NCI-H82 treated with DMSO at 0.1 percent for 48 hours (cell line): Measurements from ENCODE around the gene CBFA2T3.

Source experiments
- DNase-seq: peaks from one replicate; lab custom pipeline; 2025; ENCODE audit not compliant: unreplicated experiment; lab: John Stamatoyannopoulos, UW

The CBFA2T3 gene

DNA sequence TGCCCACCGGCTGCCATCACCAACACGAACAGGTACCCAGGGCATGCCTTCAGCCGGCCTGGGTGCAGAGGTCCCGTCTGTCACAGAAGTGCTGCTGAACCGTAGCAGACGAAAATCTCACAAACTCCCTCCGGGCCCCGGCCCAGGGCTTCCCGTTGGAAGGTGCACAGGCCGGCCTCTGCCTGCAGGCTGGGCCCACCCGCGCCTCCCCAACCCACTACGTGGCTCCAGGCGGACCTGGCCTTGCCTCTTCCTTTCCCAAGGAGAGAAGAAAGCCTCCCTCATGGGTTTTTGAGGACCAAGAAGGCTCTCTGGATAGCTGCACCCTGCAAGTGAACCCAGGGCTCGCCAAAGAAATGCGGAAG, 65.1 kb downstream of the CBFA2T3 start:
- no peak for DNase-seq

DNA sequence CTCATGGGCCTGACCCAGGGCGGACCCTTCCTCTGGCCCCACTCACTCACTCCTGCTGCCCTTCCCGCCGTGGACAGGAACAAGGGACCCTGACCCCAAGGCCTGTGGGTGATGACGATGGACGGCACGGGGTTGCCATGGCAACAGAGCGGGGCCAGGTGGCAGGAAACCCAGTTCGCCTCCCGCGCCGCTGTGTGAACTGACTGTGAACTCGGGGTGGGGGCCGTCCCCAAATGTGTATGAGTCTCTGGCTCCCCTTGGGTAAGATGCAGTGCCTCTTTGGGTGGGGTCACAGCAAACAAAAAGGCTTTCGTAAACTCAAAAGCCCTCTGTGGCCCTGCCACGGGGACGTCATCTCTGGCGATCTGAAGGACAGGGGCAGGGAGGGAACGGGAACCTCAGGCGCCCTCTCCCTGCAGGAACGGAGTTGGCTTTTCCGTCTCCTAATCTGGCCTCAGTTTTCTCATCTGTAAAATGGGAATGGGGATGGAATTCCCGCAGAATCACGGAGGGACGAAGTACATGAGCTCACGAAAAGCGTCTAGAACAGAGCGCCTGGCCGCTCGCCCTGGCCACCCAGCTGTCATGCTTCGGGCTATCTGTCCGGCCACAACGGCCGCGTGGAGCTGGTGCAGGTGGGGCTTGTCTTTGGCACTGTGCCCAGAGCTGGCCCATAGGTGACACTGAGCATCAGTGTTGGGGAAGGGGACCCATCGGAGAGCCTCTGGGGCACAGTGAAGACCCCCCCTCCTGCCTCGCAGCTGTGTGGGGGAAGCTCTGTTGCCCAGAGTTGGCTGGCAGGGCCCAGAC, 65.7 kb downstream of the CBFA2T3 start:
- no peak for DNase-seq

DNA sequence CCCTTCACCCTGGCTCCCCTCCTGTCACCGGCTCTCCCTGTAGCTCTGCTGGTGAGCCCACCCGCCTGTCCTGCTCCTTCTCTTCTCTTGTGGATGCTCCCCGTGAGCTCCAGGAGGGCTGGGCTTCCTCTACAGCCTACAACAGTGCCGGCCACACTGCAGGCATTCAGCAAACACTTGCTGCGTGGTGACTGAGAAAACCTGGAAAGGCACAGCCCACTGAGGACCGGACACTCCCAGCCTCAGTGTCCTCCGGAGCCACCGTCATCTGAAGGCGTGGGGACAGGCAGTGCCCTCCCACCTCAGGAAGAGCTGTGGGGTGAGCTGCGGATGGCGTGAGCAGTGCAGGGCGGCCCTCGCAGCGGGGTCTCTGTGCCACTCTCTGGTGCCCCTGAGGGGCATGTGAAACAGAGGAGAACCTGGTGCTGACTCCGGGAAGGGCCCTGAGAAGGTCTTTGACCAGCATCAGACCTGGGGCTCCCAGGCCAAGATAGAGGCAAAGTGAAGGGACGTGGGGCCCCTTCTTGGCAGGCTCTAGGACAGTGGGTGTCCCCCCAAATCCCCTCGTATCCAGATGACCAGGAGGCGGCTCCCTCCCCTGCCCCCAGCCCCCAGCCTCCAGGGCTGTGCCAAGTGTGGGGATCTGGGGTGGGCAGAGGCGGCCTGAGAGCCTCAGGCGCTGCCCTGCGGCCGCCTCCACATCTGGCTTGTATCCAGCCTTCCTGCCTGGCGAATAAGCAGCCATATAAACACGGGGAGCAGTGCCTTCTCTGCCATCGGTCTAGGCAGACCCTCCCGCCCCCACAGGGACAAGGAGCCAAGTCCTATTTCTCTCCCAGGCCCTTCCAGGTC, 66.5 kb downstream of the CBFA2T3 start:
- no peak for DNase-seq

DNA sequence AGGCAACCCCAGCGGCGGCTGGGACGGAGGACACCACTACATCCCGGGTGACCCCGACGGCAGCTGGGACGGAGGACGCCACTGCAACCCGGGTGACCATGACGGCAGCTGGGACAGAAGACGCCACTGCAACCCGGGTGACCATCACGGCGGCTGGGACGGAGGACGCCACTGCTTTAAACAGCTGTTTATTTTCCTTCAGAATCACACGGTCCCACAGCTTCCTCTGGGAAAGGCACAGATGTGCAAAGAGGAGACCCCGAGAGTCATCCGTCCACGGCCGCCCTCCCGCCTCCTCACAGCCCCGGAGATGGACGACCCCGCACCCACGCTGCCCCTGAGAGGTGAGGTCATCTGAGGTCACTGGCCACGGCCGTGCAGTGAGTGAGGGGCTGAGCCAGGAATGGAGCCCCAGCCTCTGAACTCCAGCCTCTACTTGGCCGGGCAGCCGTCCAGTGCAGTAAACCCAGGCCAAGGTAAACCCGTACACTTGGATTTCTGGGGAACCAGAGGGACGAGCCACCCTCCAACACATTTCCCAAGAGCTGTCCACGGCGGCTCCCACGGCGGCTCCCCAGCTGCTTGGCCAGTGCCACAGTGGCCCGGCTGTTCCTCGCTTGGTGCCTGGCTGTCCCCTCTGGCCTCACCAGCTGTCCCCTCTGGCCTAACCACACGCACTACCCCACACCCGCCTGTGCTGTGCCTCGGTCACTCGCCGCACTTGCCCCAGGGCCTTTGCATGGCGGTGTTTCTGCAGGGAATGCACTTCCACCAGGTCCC, 67.4 kb downstream of the CBFA2T3 start:
- DNase-seq: no peak

DNA sequence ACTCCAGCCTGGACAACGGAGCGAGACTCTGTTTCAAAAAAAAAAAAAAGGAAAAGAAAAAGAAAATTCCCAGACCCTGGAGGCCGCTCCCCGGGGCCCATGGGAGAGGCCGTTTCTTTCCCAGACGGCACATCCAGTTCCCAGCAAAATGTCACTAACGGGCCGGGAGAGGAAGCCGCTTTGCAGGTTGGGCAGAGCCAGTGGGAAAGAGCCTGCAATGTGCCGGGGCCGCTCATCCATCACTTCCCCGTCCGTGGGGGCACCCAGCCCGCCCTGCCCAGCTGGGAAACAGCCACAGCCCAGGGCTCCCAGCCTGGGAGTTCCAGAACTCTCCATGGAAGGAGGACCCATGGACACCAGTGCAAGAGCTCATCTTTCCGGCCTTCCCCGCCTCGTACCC, 68.7 kb downstream of the CBFA2T3 start:
- no peak for DNase-seq

DNA sequence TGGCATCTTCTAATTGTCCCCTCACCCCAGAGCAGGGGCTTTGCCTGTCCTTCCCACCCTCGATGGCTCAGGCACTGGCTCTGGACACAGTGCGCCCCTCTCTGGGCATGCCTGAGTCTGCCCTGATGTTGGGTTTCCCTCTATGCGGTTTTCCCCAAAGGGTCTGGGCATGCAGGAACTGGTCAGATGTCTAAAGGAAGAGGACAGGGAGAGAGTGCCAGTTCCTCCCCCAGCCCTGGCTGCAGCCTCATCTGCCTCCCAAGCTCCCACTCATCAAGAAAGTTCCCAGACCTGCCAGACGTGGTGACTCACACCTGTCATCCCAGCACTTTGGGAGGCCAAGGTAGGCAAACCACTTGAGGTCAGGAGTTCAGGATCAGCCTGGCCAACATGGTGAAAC, 69.2 kb downstream of the CBFA2T3 start:
- no peak for DNase-seq

DNA sequence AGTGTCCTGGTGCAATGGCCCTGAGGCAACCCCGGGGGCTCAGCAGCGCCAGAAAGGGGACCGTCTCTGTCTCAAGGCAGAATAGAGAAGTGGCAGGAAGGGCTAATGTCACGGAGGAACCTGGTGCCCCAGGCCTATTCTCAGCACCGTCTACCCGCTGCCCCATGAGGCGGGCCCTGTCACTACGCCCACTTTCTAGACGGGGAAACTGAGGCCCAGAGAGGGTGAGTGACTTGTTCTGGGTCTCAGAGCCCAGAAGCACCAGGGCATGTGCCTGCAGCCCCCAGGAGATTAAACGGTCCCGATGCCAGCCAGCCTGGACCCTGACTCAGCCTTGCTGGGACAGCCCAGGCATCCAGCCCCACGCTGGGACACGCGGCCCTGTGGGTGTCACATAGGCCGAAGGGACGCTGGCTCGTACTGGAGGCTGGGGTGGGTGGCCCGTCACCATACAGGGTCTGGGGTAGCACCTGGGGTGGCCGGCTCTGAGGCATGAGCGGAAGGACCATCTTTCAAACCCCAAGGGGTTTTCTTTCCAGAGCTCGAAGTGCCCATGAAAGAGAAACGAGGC, 70.4 kb downstream of the CBFA2T3 start:
- DNase-seq: no peak

DNA sequence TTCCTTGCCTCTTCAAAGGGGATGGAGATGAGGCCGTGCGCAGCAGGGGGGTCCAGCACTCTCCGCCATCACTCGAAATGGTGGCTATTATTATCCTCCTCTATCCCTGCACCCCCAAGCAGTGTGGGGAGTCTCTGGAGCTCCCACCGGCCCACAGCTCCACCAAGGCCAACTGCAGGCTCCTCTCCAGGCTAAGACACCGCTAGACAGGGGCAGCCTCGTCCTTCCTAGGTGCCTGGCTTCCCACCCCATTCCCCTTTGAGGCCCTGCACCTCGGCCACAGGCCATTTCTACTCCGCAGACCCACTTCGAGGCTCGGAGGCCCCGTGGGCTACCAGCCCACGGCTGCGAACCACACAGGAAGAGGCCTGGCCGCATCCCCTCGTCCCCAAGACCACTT, 71.0 kb downstream of the CBFA2T3 start:
- no peak for DNase-seq

DNA sequence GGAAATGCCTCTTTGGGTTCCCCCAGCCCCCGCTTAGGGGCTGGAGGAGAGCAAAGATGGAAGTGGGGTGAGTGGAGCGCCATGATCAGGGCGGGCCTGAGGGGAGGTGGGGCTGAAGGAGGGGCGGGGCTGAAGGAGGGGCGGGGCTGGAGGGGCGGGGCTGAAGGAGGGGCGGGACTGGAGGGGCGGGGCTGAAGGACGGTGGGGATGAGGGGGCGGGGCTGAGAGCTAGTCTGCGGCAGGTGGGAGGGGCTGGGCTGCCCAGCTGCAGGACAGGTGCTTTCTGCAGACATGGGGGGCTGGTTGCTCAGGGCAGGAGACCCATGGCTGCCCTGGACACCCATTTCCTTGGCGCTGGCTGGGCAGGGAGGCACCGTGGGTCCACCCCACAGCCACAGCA, 71.4 kb downstream of the CBFA2T3 start:
- DNase-seq: no peak

DNA sequence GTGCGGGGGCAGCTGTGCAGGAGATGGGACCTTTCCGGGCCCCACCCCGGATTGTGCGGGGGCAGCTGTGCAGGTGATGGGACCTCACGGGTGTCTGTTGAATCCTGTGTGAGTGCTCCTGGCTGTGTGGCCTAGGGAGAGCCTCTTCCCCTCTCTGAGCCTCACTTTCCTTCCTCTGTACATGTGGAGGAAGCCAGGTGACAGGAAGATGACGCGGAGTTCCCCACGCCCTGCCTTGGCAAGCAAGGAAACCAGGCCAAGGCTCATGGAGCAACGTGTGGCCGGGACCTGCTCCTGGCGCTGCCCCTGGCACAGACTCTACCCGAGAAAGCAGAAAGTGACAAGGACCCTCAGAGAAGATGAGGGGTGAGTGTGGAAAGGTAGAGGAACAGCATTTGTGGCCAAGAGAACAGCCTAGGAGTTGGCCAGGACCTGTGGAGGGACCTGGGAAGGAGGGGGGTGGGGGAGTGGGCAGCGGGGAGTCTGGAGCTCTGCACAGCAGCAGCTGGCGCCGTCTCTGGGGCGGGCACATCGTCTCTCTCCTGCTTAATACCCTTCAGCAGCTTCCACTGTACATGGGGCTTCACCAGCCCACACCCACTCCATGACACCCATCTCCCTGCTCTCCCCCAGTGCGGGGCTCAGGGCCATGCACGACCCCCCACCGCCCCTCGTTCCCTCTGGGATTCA, 72.2 kb downstream of the CBFA2T3 start:
- no peak for DNase-seq

DNA sequence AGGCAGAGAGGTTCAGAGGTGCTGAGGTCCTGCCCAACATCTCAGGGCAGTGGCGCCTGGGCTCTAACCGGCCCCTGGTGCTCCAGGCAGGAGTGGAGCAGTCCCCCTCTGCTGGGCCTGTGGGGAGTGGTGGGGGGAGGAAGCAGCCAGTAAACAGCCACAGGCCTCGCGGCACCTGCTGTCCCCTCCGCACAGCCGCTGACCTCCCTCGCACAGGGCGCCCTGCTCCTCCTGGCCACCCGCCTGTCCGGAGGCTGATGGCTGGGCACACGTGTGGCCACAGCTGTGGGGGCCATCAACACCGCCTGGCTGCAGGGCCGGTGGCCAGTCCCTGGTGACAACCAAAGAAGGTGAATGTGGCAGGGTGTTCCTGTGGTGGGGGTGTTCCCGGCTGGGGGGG, 73.7 kb downstream of the CBFA2T3 start:
- no peak for DNase-seq

DNA sequence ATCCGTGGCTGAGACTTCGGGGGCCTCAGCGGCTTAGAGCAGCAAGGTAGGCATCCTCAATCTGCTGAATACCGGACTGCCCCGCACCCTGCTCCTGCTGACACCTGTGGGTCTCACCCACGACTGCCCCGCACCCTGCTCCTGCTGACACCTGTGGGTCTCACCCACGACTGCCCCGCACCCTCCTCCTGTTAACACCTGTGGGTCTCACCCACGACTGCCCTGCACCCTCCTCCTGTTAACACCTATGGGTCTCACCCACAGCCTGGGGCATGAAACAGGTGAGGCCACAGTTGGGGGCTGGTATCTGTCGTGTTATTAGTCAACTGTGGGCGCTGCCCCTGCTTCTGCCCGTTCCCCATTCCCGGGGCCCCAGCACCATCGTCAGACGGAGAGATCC, 74.3 kb downstream of the CBFA2T3 start:
- no peak for DNase-seq

DNA sequence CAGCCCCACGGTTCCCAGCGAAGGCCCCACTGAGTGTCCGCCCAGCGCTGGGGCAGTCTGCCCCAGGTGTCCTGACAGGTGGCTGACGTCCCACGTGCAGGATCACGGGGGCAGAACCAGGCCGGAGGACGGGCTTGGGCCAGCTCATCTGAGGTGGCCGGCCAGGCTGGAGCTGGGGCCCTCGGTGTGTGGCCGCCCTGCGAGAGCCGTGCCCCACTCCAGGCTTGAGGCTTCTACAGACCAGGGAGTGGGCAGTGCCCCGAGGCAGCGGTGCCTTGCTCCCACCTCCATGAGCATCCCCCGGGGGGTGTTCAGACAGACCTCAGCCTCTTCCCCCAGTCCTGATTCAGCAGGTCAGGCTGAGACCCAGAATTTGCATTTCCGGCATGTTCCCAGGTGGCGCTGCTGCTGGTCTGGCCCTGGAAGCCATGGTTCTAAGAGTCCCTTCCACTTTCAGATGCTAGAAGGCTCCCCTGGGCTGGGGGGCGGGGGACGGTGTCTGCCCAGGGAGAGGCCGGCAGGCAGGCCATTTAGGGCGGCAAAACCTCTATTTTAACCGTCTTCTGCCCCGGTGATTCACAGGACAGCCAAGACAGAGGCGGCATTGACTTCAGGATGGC, 75.2 kb downstream of the CBFA2T3 start:
- no peak for DNase-seq

DNA sequence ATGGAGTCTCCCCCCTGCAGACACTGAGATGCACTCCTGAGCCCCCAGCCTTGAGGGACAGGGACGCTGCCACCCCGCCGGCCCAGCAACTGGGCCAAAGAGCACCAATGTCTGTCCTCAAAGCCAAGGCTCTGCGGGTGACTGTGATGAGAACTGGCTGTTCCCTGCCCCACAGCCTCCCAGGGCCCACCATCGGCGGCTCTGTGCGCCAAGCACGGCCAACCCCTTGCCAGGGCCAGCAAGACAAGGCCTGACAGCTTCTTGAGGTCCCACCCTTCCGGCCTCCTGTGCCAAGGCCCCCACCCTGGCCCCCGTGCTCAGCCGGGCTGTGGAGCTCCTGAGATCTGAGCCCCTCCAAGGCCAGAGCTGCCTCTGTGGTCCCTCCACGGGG, 76.3 kb downstream of the CBFA2T3 start:
- DNase-seq: no peak

DNA sequence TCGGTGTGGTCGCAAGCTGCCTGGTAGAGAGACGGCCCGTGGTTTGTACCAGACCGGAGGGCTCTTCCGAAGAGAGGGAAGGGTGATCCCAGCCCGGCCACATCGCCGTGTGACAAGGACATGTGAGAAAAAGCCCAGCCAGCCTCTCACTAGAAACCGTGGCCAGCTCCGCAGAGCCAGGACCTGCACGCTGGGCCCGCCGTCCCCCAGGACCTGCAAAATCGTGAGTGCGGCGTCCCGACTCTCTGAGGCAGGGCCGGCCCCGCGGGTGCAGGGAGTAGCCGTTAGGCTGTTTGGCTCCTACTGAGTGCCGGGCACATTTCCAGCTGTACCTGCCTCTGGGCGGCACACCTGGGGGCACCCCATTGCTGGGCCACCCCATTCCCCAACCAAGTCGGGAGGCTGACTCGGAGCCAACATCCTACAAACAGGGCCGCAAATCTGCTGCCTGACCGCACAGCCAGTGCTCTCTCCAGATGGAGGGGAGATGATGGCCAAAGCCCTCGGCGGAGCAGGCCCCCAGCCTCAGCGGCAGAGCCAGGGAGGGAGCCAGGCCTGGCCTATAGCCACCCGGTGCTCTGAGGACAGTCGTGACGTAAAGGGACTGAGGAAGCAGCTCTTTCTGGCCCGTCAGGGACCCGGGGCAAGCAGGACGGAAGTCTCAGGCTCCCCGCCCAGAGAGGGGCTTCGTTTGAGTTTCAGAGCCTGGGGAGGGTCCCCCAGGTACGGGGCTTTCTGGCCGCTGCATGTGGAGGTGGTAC, 76.9 kb downstream of the CBFA2T3 start:
- DNase-seq: no peak

DNA sequence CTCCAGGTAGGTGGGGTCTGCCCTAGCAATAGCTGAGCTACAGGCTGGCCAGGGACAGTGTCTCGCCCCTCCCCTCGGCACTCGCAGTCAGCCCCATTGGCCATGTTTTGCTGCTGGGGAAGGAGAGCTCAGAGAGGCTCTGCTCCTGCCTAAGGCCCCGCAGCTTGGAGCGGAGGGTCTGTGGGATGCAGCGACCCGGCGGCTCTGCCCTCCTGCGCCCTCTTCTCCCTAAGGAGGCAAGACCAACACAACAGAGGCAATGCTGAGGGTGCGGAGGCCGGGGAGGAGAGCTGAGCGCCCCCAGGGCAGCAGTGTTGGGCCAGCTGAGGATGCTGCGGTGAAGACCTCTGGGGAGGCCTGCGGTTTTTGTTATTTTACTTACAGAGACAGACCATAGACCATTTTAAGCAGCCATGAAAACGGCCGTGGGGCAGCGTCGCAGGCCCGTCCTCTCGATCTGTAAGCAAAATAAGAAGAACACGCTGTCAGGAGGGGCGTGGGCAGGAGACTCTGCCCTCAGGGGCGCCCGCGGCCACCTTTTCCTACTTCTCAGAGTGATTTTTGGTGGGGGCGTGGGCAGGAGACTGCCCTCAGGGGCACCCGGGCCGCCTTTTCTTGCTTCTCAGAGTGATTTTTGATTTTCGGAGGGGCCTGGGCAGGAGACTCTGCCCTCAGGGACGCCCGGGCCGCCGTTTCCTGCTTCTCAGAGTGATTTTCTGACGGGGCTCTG, 79.1 kb downstream of the CBFA2T3 start:
- no peak for DNase-seq

DNA sequence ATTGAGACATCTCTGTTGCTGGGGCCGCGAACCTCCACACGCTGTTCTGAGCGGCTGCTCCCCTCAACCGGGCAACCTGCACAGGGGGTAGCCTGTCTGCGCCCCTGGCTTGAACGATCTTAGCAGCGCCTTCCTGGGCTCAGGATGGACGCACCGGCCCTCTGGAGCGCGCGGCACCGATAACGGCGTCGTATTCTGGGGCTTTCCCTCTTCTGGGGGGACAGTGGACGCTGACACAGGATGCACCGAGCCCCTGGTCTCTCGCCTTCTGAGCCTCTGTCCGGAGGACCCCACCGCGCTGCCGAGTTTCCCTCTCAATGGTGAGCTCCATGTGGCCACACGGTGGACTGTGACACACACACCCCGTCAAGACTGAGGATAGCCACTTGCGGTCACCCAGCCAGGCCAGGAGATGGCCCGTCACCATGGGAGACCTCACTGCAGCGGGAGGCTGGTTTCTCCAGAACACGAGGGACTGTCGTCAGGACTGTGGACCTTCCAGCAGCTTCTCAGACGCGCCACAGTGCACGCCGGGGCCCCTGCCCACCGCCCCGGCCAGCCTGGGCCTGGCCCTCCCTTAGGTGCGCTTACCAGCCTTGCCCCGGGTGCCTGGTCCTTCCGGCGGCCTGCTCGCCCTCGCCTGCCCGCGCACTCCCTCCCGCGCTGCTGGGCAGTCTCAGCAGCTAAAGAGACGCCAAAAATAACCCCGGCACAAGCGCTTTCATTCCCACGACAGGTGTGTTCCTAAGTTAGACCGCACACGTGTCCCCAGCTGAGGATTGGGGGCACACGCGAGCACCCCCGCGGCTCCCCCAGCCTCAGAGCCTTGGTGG, 80.6 kb downstream of the CBFA2T3 start:
- DNase-seq: no peak

DNA sequence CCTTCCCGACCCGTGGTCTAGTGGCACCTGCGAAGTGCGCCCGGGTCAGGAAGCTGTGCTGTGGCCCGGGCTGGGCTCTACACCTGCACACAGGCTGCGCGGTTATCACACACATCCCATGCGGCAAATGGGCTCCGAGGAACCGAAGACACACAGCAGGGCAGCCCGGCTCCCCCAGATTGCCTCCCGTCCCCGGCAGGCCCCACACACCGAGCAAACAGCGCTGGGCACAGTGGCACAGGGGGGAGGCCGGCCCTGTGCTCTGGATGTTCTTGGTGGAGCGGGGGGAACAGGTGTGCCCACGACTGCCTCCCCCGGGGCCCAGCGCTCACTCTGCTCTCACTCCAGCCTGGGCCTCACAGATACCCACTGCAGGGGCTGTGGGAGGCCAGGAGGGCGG, 81.7 kb downstream of the CBFA2T3 start:
- DNase-seq: no peak
